ENCODE results near the gene HOXB5.

HOXB5 gene

GRCh38 chr17:48601207-48601538, 7.6 kb upstream of the HOXB5 start:
- Histone ChIP-seq H3K36me3 (ENCODE audit: control insufficient read depth, insufficient read depth, low read length) (no peaks in the 10 kb centered on the region), H3K4me2 (ENCODE audit: low read length) (no peak overlapping the region), H3K27me3 (ENCODE audit: control insufficient read depth, insufficient read depth, low read length) (peaks cover 34% of the 10 kb centered on the region), H3K9ac (no peak overlapping the region), H3K9me3 (ENCODE audit: control insufficient read depth, low read length) (no peaks in the 10 kb centered on the region), H3K4me3 (ENCODE audit: low read depth, low read length) (no peak overlapping the region), H3K27ac (no peak overlapping the region), H3K4me1 (no peaks in the 10 kb centered on the region), H3K79me2 (no peaks in the 10 kb centered on the region), H2AFZ (no peak overlapping the region)
- TF ChIP-seq, protein P1, sequence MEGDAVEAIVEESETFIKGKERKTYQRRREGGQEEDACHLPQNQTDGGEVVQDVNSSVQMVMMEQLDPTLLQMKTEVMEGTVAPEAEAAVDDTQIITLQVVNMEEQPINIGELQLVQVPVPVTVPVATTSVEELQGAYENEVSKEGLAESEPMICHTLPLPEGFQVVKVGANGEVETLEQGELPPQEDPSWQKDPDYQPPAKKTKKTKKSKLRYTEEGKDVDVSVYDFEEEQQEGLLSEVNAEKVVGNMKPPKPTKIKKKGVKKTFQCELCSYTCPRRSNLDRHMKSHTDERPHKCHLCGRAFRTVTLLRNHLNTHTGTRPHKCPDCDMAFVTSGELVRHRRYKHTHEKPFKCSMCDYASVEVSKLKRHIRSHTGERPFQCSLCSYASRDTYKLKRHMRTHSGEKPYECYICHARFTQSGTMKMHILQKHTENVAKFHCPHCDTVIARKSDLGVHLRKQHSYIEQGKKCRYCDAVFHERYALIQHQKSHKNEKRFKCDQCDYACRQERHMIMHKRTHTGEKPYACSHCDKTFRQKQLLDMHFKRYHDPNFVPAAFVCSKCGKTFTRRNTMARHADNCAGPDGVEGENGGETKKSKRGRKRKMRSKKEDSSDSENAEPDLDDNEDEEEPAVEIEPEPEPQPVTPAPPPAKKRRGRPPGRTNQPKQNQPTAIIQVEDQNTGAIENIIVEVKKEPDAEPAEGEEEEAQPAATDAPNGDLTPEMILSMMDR (IDR thresholded peaks at IDR 0.05), result no peak

GRCh38 chr17:48600244-48601098, 6.9 kb upstream of the HOXB5 start:
- Histone ChIP-seq H2AFZ (no peak overlapping the region), H3K79me2 (no peaks in the 10 kb centered on the region), H3K4me2 (ENCODE audit: low read length) (no peak overlapping the region), H3K27ac (no peak overlapping the region), H3K4me1 (no peaks in the 10 kb centered on the region), H3K4me3 (ENCODE audit: low read depth, low read length) (no peak overlapping the region), H3K36me3 (ENCODE audit: control insufficient read depth, insufficient read depth, low read length) (no peaks in the 10 kb centered on the region), H3K9ac (no peak overlapping the region), H3K27me3 (ENCODE audit: control insufficient read depth, insufficient read depth, low read length) (peaks cover 28% of the 10 kb centered on the region), H3K9me3 (ENCODE audit: control insufficient read depth, low read length) (no peaks in the 10 kb centered on the region)
- TF ChIP-seq, protein P1 (IDR thresholded peaks at IDR 0.05), result no peak

- Histone ChIP-seq H2AFZ (no peak overlapping the region), H3K4me3 (ENCODE audit: low read depth, low read length) (no peak overlapping the region), H3K9ac (no peak overlapping the region), H3K79me2 (no peaks in the 10 kb centered on the region), H3K27ac (no peak overlapping the region), H3K4me1 (no peaks in the 10 kb centered on the region), H3K27me3 (ENCODE audit: control insufficient read depth, insufficient read depth, low read length) (peaks cover 20% of the 10 kb centered on the region), H3K4me2 (ENCODE audit: low read length) (no peak overlapping the region), H3K36me3 (ENCODE audit: control insufficient read depth, insufficient read depth, low read length) (no peaks in the 10 kb centered on the region), H3K9me3 (ENCODE audit: control insufficient read depth, low read length) (no peaks in the 10 kb centered on the region)
- TF ChIP-seq, protein P1 (IDR thresholded peaks at IDR 0.05), result no peak
These were observed 5.8 kb upstream of the HOXB5 start for GRCh38 chr17:48599354-48599753.

- no peaks in the 10 kb centered on the region for H3K36me3 ChIP-seq (ENCODE audit: control insufficient read depth, insufficient read depth, low read length)
- no peaks in the 10 kb centered on the region for H3K4me1 ChIP-seq
These were observed 5.2 kb upstream of the HOXB5 start for GRCh38 chr17:48598736-48599135.

More at GRCh38 chr17:48598736-48599135, 5.2 kb upstream of the HOXB5 start:
- no peak overlapping the region for H2AFZ ChIP-seq
- no peak overlapping the region for H3K9ac ChIP-seq
- peaks cover 15% of the 10 kb centered on the region for H3K27me3 ChIP-seq (ENCODE audit: control insufficient read depth, insufficient read depth, low read length)
- TF ChIP-seq, protein P1 (IDR thresholded peaks at IDR 0.05), result no peak
- no peaks in the 10 kb centered on the region for H3K79me2 ChIP-seq
- no peaks in the 10 kb centered on the region for H3K9me3 ChIP-seq (ENCODE audit: control insufficient read depth, low read length)
- H3K4me2 ChIP-seq (ENCODE audit: low read length), result no peak overlapping the region
- no peak overlapping the region for H3K27ac ChIP-seq
- H3K4me3 ChIP-seq (ENCODE audit: low read depth, low read length), result no peak overlapping the region

Measured in parathyroid adenoma (tissue), 2 donors.